Activated naive CD4-positive, alpha-beta T cell treated with anti-CD3 and anti-CD28 coated beads, Interleukin-2, amount 50 U/mL, for 24 hours (primary cell): ENCODE measurements around the gene PAX3.

Source experiments
- H3K27ac Mint-ChIP-seq: one replicate; pipeline ENCODE4 v1.8.0; 2021; ENCODE audit warnings: mild to moderate bottlenecking, mixed read lengths
- H3K27me3 Mint-ChIP-seq: one replicate; pipeline ENCODE4 v1.8.0; 2021; ENCODE audit warnings: mixed read lengths
- H3K36me3 Mint-ChIP-seq: one replicate; pipeline ENCODE4 v1.8.0; 2021; ENCODE audit warnings: mixed read lengths
- H3K4me1 Mint-ChIP-seq: one replicate; pipeline ENCODE4 v1.8.0; 2021; ENCODE audit warnings: mixed read lengths
- H3K4me3 Mint-ChIP-seq: one replicate; pipeline ENCODE4 v1.8.0; 2021; ENCODE audit warnings: mild to moderate bottlenecking, mixed read lengths
- H3K9me3 Mint-ChIP-seq: one replicate; pipeline ENCODE4 v1.8.0; 2021; ENCODE audit warnings: mixed read lengths

PAX3 gene

GRCh38 chr2:222293660-222294630, 4.9 kb downstream of the PAX3 start:
- Mint-ChIP-seq H3K36me3 (no peaks in the 10 kb centered on the region), H3K4me1 (peaks cover 22% of the 10 kb centered on the region), H3K4me3 (no peak overlapping the region), H3K9me3 (no peaks in the 10 kb centered on the region), H3K27ac (no peak overlapping the region), H3K27me3 (peaks cover 67% of the 10 kb centered on the region)

GRCh38 chr2:222292149-222293134, 6.4 kb downstream of the PAX3 start:
- Mint-ChIP-seq H3K4me3 (no peak overlapping the region), H3K4me1 (peaks cover 22% of the 10 kb centered on the region), H3K27me3 (peaks cover 75% of the 10 kb centered on the region), H3K9me3 (no peaks in the 10 kb centered on the region), H3K27ac (no peak overlapping the region), H3K36me3 (no peaks in the 10 kb centered on the region)

- Mint-ChIP-seq H3K27me3 (peaks cover 72% of the 10 kb centered on the region), H3K4me3 (no peak overlapping the region), H3K4me1 (peaks cover 21% of the 10 kb centered on the region), H3K27ac (no peak overlapping the region), H3K9me3 (no peaks in the 10 kb centered on the region), H3K36me3 (no peaks in the 10 kb centered on the region)
These were observed 7.3 kb downstream of the PAX3 start for GRCh38 chr2:222291485-222291841.

- Mint-ChIP-seq H3K27ac (no peak overlapping the region), H3K9me3 (no peaks in the 10 kb centered on the region), H3K27me3 (peaks cover 66% of the 10 kb centered on the region), H3K36me3 (no peaks in the 10 kb centered on the region), H3K4me3 (no peak overlapping the region), H3K4me1 (peaks cover 15% of the 10 kb centered on the region)
These were observed 7.9 kb downstream of the PAX3 start for GRCh38 chr2:222290736-222291484.

GRCh38 chr2:222290401-222290735, 8.4 kb downstream of the PAX3 start:
- Mint-ChIP-seq H3K4me1 (peaks cover 10% of the 10 kb centered on the region), H3K4me3 (no peak overlapping the region), H3K36me3 (no peaks in the 10 kb centered on the region), H3K9me3 (no peaks in the 10 kb centered on the region), H3K27me3 (peaks cover 65% of the 10 kb centered on the region), H3K27ac (no peak overlapping the region)

GRCh38 chr2:222289278-222290160, 9.3 kb downstream of the PAX3 start:
- no peak overlapping the region for H3K27ac Mint-ChIP-seq
- no peak overlapping the region for H3K4me3 Mint-ChIP-seq
- H3K36me3 Mint-ChIP-seq = no peaks in the 10 kb centered on the region
- H3K27me3 Mint-ChIP-seq = peaks cover 59% of the 10 kb centered on the region
- no peaks in the 10 kb centered on the region for H3K9me3 Mint-ChIP-seq
- H3K4me1 Mint-ChIP-seq = peaks cover 4% of the 10 kb centered on the region

- Mint-ChIP-seq H3K9me3 (no peaks in the 10 kb centered on the region), H3K27me3 (peaks cover 57% of the 10 kb centered on the region), H3K4me1 (peaks cover 4% of the 10 kb centered on the region), H3K36me3 (no peaks in the 10 kb centered on the region), H3K4me3 (no peak overlapping the region), H3K27ac (no peak overlapping the region)
These were observed 10.1 kb downstream of the PAX3 start for GRCh38 chr2:222288590-222289277.

GRCh38 chr2:222287862-222288479, 10.8 kb downstream of the PAX3 start:
- H3K27ac Mint-ChIP-seq = no peak overlapping the region
- no peaks in the 10 kb centered on the region for H3K36me3 Mint-ChIP-seq
- peaks cover 4% of the 10 kb centered on the region for H3K4me1 Mint-ChIP-seq
- H3K9me3 Mint-ChIP-seq = no peaks in the 10 kb centered on the region
- H3K4me3 Mint-ChIP-seq = no peak overlapping the region
- H3K27me3 Mint-ChIP-seq = peaks cover 52% of the 10 kb centered on the region

GRCh38 chr2:222284466-222284865, 14.3 kb downstream of the PAX3 start:
- H3K36me3 Mint-ChIP-seq = no peaks in the 10 kb centered on the region
- no peaks in the 10 kb centered on the region for H3K4me1 Mint-ChIP-seq
- H3K27me3 Mint-ChIP-seq = peaks cover 33% of the 10 kb centered on the region
- H3K4me3 Mint-ChIP-seq = no peak overlapping the region
- no peaks in the 10 kb centered on the region for H3K9me3 Mint-ChIP-seq
- no peak overlapping the region for H3K27ac Mint-ChIP-seq

GRCh38 chr2:222283634-222284033, 15.2 kb downstream of the PAX3 start:
- no peaks in the 10 kb centered on the region for H3K36me3 Mint-ChIP-seq
- H3K9me3 Mint-ChIP-seq = no peaks in the 10 kb centered on the region
- no peaks in the 10 kb centered on the region for H3K4me1 Mint-ChIP-seq
- H3K27ac Mint-ChIP-seq = no peak overlapping the region
- peaks cover 26% of the 10 kb centered on the region for H3K27me3 Mint-ChIP-seq
- H3K4me3 Mint-ChIP-seq = no peak overlapping the region

- H3K4me3 Mint-ChIP-seq = no peak overlapping the region
- no peak overlapping the region for H3K27ac Mint-ChIP-seq
- no peaks in the 10 kb centered on the region for H3K36me3 Mint-ChIP-seq
- H3K4me1 Mint-ChIP-seq = no peaks in the 10 kb centered on the region
- no peaks in the 10 kb centered on the region for H3K9me3 Mint-ChIP-seq
- H3K27me3 Mint-ChIP-seq = peaks cover 9% of the 10 kb centered on the region
These were observed 17.3 kb downstream of the PAX3 start for GRCh38 chr2:222281506-222281905.

GRCh38 chr2:222280795-222281194, 18.0 kb downstream of the PAX3 start:
- Mint-ChIP-seq H3K27ac (no peak overlapping the region), H3K27me3 (peaks cover 12% of the 10 kb centered on the region), H3K36me3 (no peaks in the 10 kb centered on the region), H3K9me3 (no peaks in the 10 kb centered on the region), H3K4me3 (no peak overlapping the region), H3K4me1 (no peaks in the 10 kb centered on the region)

- no peak overlapping the region for H3K4me3 Mint-ChIP-seq
- H3K36me3 Mint-ChIP-seq = no peaks in the 10 kb centered on the region
- H3K9me3 Mint-ChIP-seq = no peaks in the 10 kb centered on the region
- peaks cover 13% of the 10 kb centered on the region for H3K27me3 Mint-ChIP-seq
- H3K4me1 Mint-ChIP-seq = no peaks in the 10 kb centered on the region
- H3K27ac Mint-ChIP-seq = no peak overlapping the region
These were observed 26.3 kb downstream of the PAX3 start for GRCh38 chr2:222272446-222273015.
